ENCODE data around the gene ZFHX3. TPM values are rescaled to one million over a fixed set of nuclear protein-coding genes. Genes with fewer than 3 reads are reported as not detected.

The ZFHX3 gene
- total and polyA plus RNA-seq, 2 donors (not counting 1 experiment from before 2014, with no cell fraction given) = 0.54 to 6.6 TPM

- CTCF ChIA-PET = interaction anchor here (0.9 to 3.0 kb wide), 7 partner anchors 12 to 362 kb away, joined by 3 to 21 read pairs (median 16); no protein-coding TSS in a partner anchor
- TF ChIP-seq EZH2 (IDR thresholded peaks at IDR 0.05; ENCODE audit: borderline replicate concordance, insufficient read depth, low read depth, low read length, poor library complexity, severe bottlenecking) (no peak), CTCF (IDR thresholded peaks at IDR 0.05) (no peak)
Observed at GRCh38 chr16:72833969-72834368, 214.0 kb downstream of the ZFHX3 start.

GRCh38 chr16:72833482-72833881, 214.4 kb downstream of the ZFHX3 start:
- no peak overlapping the region for H3K27ac ChIP-seq (ENCODE audit: low read length in 2 of 2)
- no peak overlapping the region for H2AFZ ChIP-seq (ENCODE audit: insufficient read depth, low read depth, low read length, poor library complexity, severe bottlenecking)
- TF ChIP-seq CTCF (IDR thresholded peaks at IDR 0.05) (no peak), EZH2 (IDR thresholded peaks at IDR 0.05; ENCODE audit: borderline replicate concordance, insufficient read depth, low read depth, low read length, poor library complexity, severe bottlenecking) (no peak)
- Mint-ChIP-seq H3K4me1 (peaks cover 2% of the 10 kb centered on the region), H3K27ac (no peak overlapping the region), H3K27me3 (no peaks in the 10 kb centered on the region), H3K4me3 (no peak overlapping the region), H3K9me3 (ENCODE audit: insufficient read depth) (no peaks in the 10 kb centered on the region)
- H3K4me2 ChIP-seq (replicated peaks; ENCODE audit: low read depth, low read length, poor library complexity, severe bottlenecking) = no peak overlapping the region
- no peak for ATAC-seq (ENCODE audit: low read depth)
- no peaks in the 10 kb centered on the region for H3K27me3 ChIP-seq (replicated peaks in 1 of 4; ENCODE audit: control extremely low read depth in 1 of 4, control insufficient read depth in 3 of 4, insufficient read depth in 4 of 4, low read length in 3 of 4)
- H3K36me3 ChIP-seq (replicated peaks in 1 of 2; ENCODE audit: control extremely low read depth in 1 of 2, control insufficient read depth in 1 of 2, extremely low read depth in 1 of 2, insufficient read depth in 2 of 2, low read length in 1 of 2) = no peaks in the 10 kb centered on the region
- no peak overlapping the region for H3K4me3 ChIP-seq (ENCODE audit: control extremely low read depth in 1 of 5, extremely low read depth in 1 of 5, insufficient read depth in 1 of 5, low read depth in 2 of 5, low read length in 4 of 5)
- WGBS (ENCODE audit: insufficient coverage) = 100% methylated on average over 1 of the region's 3 CpGs
- intact Hi-C loops (cut with micrococcal nuclease) = loop anchor here (5.0 kb wide), 1 partner anchor 214 kb away; the partner anchor contains the start of gene ZFHX3
- peaks cover 0 to 2% of the 10 kb centered on the region in 2 donors for H3K4me1 ChIP-seq (ENCODE audit: control insufficient read depth in 2 of 2, insufficient read depth in 2 of 2, low read length in 2 of 2)
- no peaks in the 10 kb centered on the region for H3K9me3 ChIP-seq (ENCODE audit: control extremely low read depth in 1 of 3, control insufficient read depth in 2 of 3, insufficient read depth in 1 of 3, low read length in 2 of 3)
- no peaks in the 10 kb centered on the region for H3K79me2 ChIP-seq (ENCODE audit: control insufficient read depth, insufficient read depth, low read length)
- CTCF ChIA-PET = interaction anchor here (0.7 to 3.0 kb wide), 20 partner anchors 9 to 1123 kb away, joined by 3 to 21 read pairs (median 6); no protein-coding TSS in a partner anchor
- DNase-seq = no peak
- POLR2A ChIA-PET = no interaction called here
- H4K20me1 ChIP-seq (ENCODE audit: control insufficient read depth, insufficient read depth, low read length, poor library complexity, severe bottlenecking) = no peaks in the 10 kb centered on the region
- H3K9ac ChIP-seq (ENCODE audit: low read length) = no peak overlapping the region

More at GRCh38 chr16:72833969-72834368, 214.0 kb downstream of the ZFHX3 start:
- H3K4me3 ChIP-seq (ENCODE audit: control extremely low read depth in 1 of 5, extremely low read depth in 1 of 5, insufficient read depth in 1 of 5, low read depth in 2 of 5, low read length in 4 of 5) = no peak overlapping the region
- DNase-seq (no peak), ATAC-seq (ENCODE audit: low read depth) (no peak)
- Mint-ChIP-seq H3K4me1 (peaks cover 2% of the 10 kb centered on the region), H3K27ac (no peak overlapping the region), H3K4me3 (no peak overlapping the region), H3K27me3 (no peaks in the 10 kb centered on the region), H3K9me3 (ENCODE audit: insufficient read depth) (no peaks in the 10 kb centered on the region)
- H3K9ac ChIP-seq (ENCODE audit: low read length) = no peak overlapping the region
- no peak overlapping the region for H3K27ac ChIP-seq (ENCODE audit: low read length in 2 of 2)
- 83% methylated on average over 2 of the region's 2 CpGs for WGBS (ENCODE audit: insufficient coverage)
- H3K36me3 ChIP-seq (replicated peaks in 1 of 2; ENCODE audit: control extremely low read depth in 1 of 2, control insufficient read depth in 1 of 2, extremely low read depth in 1 of 2, insufficient read depth in 2 of 2, low read length in 1 of 2) = no peaks in the 10 kb centered on the region
- POLR2A ChIA-PET = no interaction called here
- no peaks in the 10 kb centered on the region for H3K79me2 ChIP-seq (ENCODE audit: control insufficient read depth, insufficient read depth, low read length)
- peaks cover 0 to 2% of the 10 kb centered on the region in 2 donors for H3K4me1 ChIP-seq (ENCODE audit: control insufficient read depth in 2 of 2, insufficient read depth in 2 of 2, low read length in 2 of 2)
- no peaks in the 10 kb centered on the region for H3K27me3 ChIP-seq (replicated peaks in 1 of 4; ENCODE audit: control extremely low read depth in 1 of 4, control insufficient read depth in 3 of 4, insufficient read depth in 4 of 4, low read length in 3 of 4)
- no peak overlapping the region for H2AFZ ChIP-seq (ENCODE audit: insufficient read depth, low read depth, low read length, poor library complexity, severe bottlenecking)
- no peak overlapping the region for H3K4me2 ChIP-seq (replicated peaks; ENCODE audit: low read depth, low read length, poor library complexity, severe bottlenecking)
- no peaks in the 10 kb centered on the region for H3K9me3 ChIP-seq (ENCODE audit: control extremely low read depth in 1 of 3, control insufficient read depth in 2 of 3, insufficient read depth in 1 of 3, low read length in 2 of 3)
- intact Hi-C loops (cut with micrococcal nuclease) = loop anchor here (5.0 kb wide), 1 partner anchor 213 kb away; the partner anchor contains the start of gene ZFHX3
- H4K20me1 ChIP-seq (ENCODE audit: control insufficient read depth, insufficient read depth, low read length, poor library complexity, severe bottlenecking) = no peaks in the 10 kb centered on the region

Data from B cell (primary cell).